HepG2 (cell line): ENCODE data around the gene TMEM218. TPM values are rescaled to one million over a fixed set of nuclear protein-coding genes. Genes with fewer than 3 reads are reported as not detected.

Experiments used
- AGO1 ChIP-seq: fragments of 200-400 bp; formaldehyde crosslinking; IDR thresholded peaks from 2 replicates; pipeline ENCODE4 v1.6.1; 2017; ENCODE audit warnings: mild to moderate bottlenecking, low read depth, low read length, moderate library complexity; ENCODE audit not compliant: poor library complexity, severe bottlenecking
- GMEB1 ChIP-seq: sonication (generic); formaldehyde crosslinking; IDR thresholded peaks from 2 replicates; pipeline ENCODE4 v1.5.1; 2020; ENCODE audit warnings: missing genetic modification reagents, mild to moderate bottlenecking, borderline replicate concordance
- GRHL1 ChIP-seq: sonication (generic); formaldehyde crosslinking; conservative IDR thresholded peaks from 2 replicates; pipeline ENCODE4 v1.8.0; 2022; ENCODE audit warnings: missing genetic modification reagents
- HCFC1 ChIP-seq: fragments of 150-350 bp; IDR thresholded peaks from 2 replicates; pipeline ENCODE4 v1.6.1; 2014; ENCODE audit warnings: low read depth, low read length
- KDM4B ChIP-seq: sonication (generic); formaldehyde crosslinking; IDR thresholded peaks from 2 replicates; pipeline ENCODE4 v1.4.0; 2020; ENCODE audit warnings: missing genetic modification reagents
- MEIS1 ChIP-seq: sonication (generic); formaldehyde crosslinking; IDR thresholded peaks from 2 replicates; pipeline ENCODE4 v1.9.0; 2021; ENCODE audit warnings: mild to moderate bottlenecking, missing genetic modification reagents, moderate library complexity, borderline replicate concordance
- MTF1 ChIP-seq: sonication (generic); formaldehyde crosslinking; IDR thresholded peaks from 2 replicates; pipeline ENCODE4 v1.5.0; 2020; ENCODE audit warnings: missing genetic modification reagents
- RXRA ChIP-seq: sonication (generic); formaldehyde crosslinking; IDR thresholded peaks from 2 replicates; pipeline ENCODE4 v1.5.1; 2020; ENCODE audit warnings: missing genetic modification reagents
- TAF1 ChIP-seq: sonication (generic); formaldehyde crosslinking; IDR thresholded peaks from 2 replicates; pipeline ENCODE4 v1.4.0; 2020; ENCODE audit warnings: missing genetic modification reagents
- THAP9 ChIP-seq: sonication (generic); formaldehyde crosslinking; IDR thresholded peaks from 2 replicates; pipeline ENCODE4; 2020; ENCODE audit warnings: missing genetic modification reagents, mild to moderate bottlenecking, borderline replicate concordance
- TOPORS ChIP-seq: sonication (generic); formaldehyde crosslinking; IDR thresholded peaks from 2 replicates; pipeline ENCODE4 v1.8.0; 2023; ENCODE audit warnings: mild to moderate bottlenecking, missing genetic modification reagents
- ZBTB46 ChIP-seq: sonication (generic); formaldehyde crosslinking; IDR thresholded peaks from 2 replicates; pipeline ENCODE4 v1.4.0; 2020; ENCODE audit warnings: mild to moderate bottlenecking, missing genetic modification reagents, borderline replicate concordance
- ZNF747 ChIP-seq: sonication (generic); formaldehyde crosslinking; IDR thresholded peaks from 2 replicates; pipeline ENCODE4 v1.8.1; 2023; ENCODE audit warnings: missing genetic modification reagents, mild to moderate bottlenecking, borderline replicate concordance
- ZNF749 ChIP-seq: sonication (generic); formaldehyde crosslinking; IDR thresholded peaks from 2 replicates; pipeline ENCODE4 v1.8.0; 2022; ENCODE audit warnings: mild to moderate bottlenecking, missing genetic modification reagents, moderate library complexity, borderline replicate concordance
- ZNF775 ChIP-seq: sonication (generic); formaldehyde crosslinking; IDR thresholded peaks from 2 replicates; pipeline ENCODE4 v1.4.0; 2020; ENCODE audit warnings: missing genetic modification reagents, mild to moderate bottlenecking, moderate library complexity, borderline replicate concordance
- ZNF83 ChIP-seq: sonication (generic); formaldehyde crosslinking; IDR thresholded peaks from 2 replicates; pipeline ENCODE4 v1.4.0; 2020; ENCODE audit warnings: missing genetic modification reagents, mild to moderate bottlenecking, borderline replicate concordance
- polyA plus RNA-seq, 8 experiments: library from polyadenylated mRNA; depleted of rRNA in 3 of 8; stranded (reverse) in 7 of 8; unstranded in 1 of 8; fragments of >200 nt; fragmentation: Illumina TruSeq in 4 of 8; extraction: Trizol in 4 of 8; gene quantifications; 2 replicates each; pipeline versions ENCODE4 v1.2.1 to v1.2.3, GENCODE V29; 2011 to 2016; ENCODE audit warnings: low read depth in 4 of 8, missing spikeins in 1 of 8, mixed read lengths in 1 of 8; ENCODE audit not compliant: insufficient read depth in 1 of 8
- total RNA-seq, 5 experiments: library from RNA; depleted of rRNA; stranded (reverse); fragments of >200 nt; fragmentation: Illumina TruSeq; extraction: Trizol; gene quantifications; 2 replicates each; pipeline ENCODE4 v1.2.3, GENCODE V29; 2016; ENCODE audit warnings: low read depth in 1 of 5
- TF ChIP-seq, protein P1 (sequence below): sonication (generic); formaldehyde crosslinking; IDR thresholded peaks from 2 replicates; pipeline ENCODE4 v1.5.1; 2020; ENCODE audit warnings: missing genetic modification reagents, mild to moderate bottlenecking, borderline replicate concordance
- TF ChIP-seq, protein P2 (sequence below): sonication (generic); formaldehyde crosslinking; IDR thresholded peaks from 2 replicates; pipeline ENCODE4 v1.4.0; 2020; ENCODE audit warnings: missing genetic modification reagents

The TMEM218 gene
- total and polyA plus RNA-seq, 2 of the 13 experiments (the other 11 are each of a cell fraction or from before 2014, with no cell fraction given), result 11.8 to 14.0 TPM

DNA sequence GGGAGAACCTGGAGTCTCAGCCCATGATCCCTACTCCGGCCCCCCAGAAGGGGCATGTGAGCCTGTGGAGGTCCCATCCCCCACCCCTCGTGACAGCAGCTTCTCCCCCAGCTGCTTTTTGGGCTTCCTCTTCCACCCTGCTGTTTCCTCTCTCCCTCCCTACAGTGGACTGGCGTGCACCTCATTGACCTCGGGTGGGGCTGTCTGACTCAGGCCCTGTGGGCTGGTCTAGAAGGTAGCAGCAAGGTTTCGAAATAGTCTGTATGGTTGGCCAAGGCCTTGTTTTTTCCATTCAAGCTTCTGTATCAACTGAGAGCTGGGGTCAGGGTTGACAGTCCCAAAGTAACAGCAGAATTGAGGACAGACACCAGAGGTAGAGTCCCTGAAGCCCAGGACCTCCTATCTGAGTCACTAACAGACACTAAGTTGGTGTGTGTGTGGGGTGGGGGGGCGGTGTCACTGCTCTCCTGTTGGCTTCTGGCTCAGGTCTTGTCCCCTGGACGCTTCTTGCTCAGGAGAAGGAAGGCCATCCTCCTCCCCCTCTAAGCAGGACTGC, 40.6 kb downstream of the TMEM218 start (continued):
- no peak for TF ChIP-seq ZNF83
- TF ChIP-seq TOPORS (CRISPR knock-in tag), result no peak
- TF ChIP-seq KDM4B (CRISPR knock-in tag), result no peak
- TF ChIP-seq ZBTB46, result no peak
- no peak for TF ChIP-seq AGO1
- TF ChIP-seq, protein P1, sequence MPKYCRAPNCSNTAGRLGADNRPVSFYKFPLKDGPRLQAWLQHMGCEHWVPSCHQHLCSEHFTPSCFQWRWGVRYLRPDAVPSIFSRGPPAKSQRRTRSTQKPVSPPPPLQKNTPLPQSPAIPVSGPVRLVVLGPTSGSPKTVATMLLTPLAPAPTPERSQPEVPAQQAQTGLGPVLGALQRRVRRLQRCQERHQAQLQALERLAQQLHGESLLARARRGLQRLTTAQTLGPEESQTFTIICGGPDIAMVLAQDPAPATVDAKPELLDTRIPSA (CRISPR knock-in tag), result no peak
- no peak for TF ChIP-seq MTF1 (CRISPR knock-in tag)
- TF ChIP-seq RXRA (CRISPR knock-in tag), result peak; percentile 74; the same call in 1 of the 2 replicates
- TF ChIP-seq, protein P2, sequence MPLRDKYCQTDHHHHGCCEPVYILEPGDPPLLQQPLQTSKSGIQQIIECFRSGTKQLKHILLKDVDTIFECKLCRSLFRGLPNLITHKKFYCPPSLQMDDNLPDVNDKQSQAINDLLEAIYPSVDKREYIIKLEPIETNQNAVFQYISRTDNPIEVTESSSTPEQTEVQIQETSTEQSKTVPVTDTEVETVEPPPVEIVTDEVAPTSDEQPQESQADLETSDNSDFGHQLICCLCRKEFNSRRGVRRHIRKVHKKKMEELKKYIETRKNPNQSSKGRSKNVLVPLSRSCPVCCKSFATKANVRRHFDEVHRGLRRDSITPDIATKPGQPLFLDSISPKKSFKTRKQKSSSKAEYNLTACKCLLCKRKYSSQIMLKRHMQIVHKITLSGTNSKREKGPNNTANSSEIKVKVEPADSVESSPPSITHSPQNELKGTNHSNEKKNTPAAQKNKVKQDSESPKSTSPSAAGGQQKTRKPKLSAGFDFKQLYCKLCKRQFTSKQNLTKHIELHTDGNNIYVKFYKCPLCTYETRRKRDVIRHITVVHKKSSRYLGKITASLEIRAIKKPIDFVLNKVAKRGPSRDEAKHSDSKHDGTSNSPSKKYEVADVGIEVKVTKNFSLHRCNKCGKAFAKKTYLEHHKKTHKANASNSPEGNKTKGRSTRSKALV (CRISPR knock-in tag), result no peak
- TF ChIP-seq THAP9 (CRISPR knock-in tag), result no peak
- TF ChIP-seq ZNF747 (CRISPR knock-in tag), result no peak
- no peak for TF ChIP-seq ZNF749 (CRISPR knock-in tag)
- TF ChIP-seq TAF1 (CRISPR knock-in tag), result no peak
- no peak for TF ChIP-seq GMEB1
- no peak for TF ChIP-seq GRHL1 (CRISPR knock-in tag)
- TF ChIP-seq ZNF775 (CRISPR knock-in tag), result no peak
- no peak for TF ChIP-seq HCFC1
- no peak for TF ChIP-seq MEIS1 (CRISPR knock-in tag)
